LoVo (cell line): Measurements from ENCODE around the gene RBM46.
A peak's percentile ranks its signal among the peaks of the same experiment; 100 is the strongest.

ENCODE experiments used
- DNase-seq: peaks from one replicate; pipeline ENCODE4 v3.0.0-alpha.2; 2016; ENCODE audit warnings: low spot score

RBM46 gene

GRCh38 chr4:154781126-154781982 is at the start of gene RBM46:
TSS of gene RBM46 (plus strand) at chr4:154781272. CDS start at chr4:154796753, 15,481 bp downstream.
- no peak for DNase-seq

GRCh38 chr4:154731756-154732155 is 49.3 kb upstream of the RBM46 start:
- no peak for DNase-seq

- no peak for DNase-seq
These were observed 48.4 kb upstream of the RBM46 start for GRCh38 chr4:154732669-154733068.

GRCh38 chr4:154736770-154737169 is 44.3 kb upstream of the RBM46 start:
- DNase-seq: no peak

GRCh38 chr4:154738426-154738825 is 42.6 kb upstream of the RBM46 start:
- DNase-seq: no peak

- DNase-seq: no peak
These were observed 42.0 kb upstream of the RBM46 start for GRCh38 chr4:154739111-154739510.

GRCh38 chr4:154740462-154740861 is 40.6 kb upstream of the RBM46 start:
- DNase-seq: no peak

- no peak for DNase-seq
These were observed 39.9 kb upstream of the RBM46 start for GRCh38 chr4:154741131-154741665.

- no peak for DNase-seq
These were observed 38.9 kb upstream of the RBM46 start for GRCh38 chr4:154741922-154742850.

- DNase-seq: peak; percentile 3
These were observed 37.3 kb upstream of the RBM46 start, which contains the start of gene LRAT for GRCh38 chr4:154743683-154744340. TSS of gene LRAT (plus strand) at chr4:154744000. CDS start at chr4:154744327, 327 bp downstream.

GRCh38 chr4:154744341-154744926 is 36.6 kb upstream of the RBM46 start:
- no peak for DNase-seq

- no peak for DNase-seq
These were observed 23.4 kb upstream of the RBM46 start for GRCh38 chr4:154757713-154758112.

- no peak for DNase-seq
These were observed 20.2 kb upstream of the RBM46 start for GRCh38 chr4:154760895-154761294.

- no peak for DNase-seq
These were observed 2.8 kb upstream of the RBM46 start for GRCh38 chr4:154778264-154778663.

GRCh38 chr4:154779362-154779947 is 1.6 kb upstream of the RBM46 start:
- DNase-seq: peak; percentile 32

- DNase-seq: no peak
These were observed 866 bp downstream of the RBM46 start for GRCh38 chr4:154781983-154782293.

GRCh38 chr4:154807042-154807630 is 26.1 kb downstream of the RBM46 start:
- peak; percentile 53 for DNase-seq

- no peak for DNase-seq
These were observed 37.2 kb downstream of the RBM46 start for GRCh38 chr4:154818230-154818629.

- no peak for DNase-seq
These were observed 41.7 kb downstream of the RBM46 start for GRCh38 chr4:154822775-154823174.

- DNase-seq: no peak
These were observed 55.0 kb downstream of the RBM46 start for GRCh38 chr4:154836030-154836429.

- no peak for DNase-seq
These were observed 55.4 kb downstream of the RBM46 start for GRCh38 chr4:154836513-154836912.
